SKM-1 treated with dmso at 0.1 percent for 144 hours (cell line): Measurements from ENCODE around the gene NAA50.

ENCODE experiments used
- DNase-seq: peaks from one replicate; lab custom pipeline; 2025; ENCODE audit not compliant: unreplicated experiment; lab: John Stamatoyannopoulos, UW

The NAA50 gene

DNA sequence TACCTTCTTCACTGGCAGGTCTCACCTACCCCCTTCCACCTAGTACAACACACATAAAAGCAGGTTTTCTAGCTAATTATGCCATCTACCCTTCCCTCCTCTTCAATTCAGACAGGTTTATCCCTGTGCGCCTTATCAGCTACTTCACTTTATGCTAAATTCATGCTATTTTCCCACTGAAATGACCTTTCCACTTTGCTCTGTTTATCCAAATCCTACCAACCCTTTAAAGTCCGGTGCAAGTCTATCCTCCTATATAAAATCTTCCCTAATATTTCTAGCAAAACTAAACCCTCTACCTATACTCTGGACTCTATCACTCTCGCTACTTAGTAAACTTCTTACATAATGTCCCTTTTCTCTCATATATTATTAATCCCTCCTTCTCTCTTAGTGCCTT, 55.6 kb downstream of the NAA50 start:
- DNase-seq = no peak

DNA sequence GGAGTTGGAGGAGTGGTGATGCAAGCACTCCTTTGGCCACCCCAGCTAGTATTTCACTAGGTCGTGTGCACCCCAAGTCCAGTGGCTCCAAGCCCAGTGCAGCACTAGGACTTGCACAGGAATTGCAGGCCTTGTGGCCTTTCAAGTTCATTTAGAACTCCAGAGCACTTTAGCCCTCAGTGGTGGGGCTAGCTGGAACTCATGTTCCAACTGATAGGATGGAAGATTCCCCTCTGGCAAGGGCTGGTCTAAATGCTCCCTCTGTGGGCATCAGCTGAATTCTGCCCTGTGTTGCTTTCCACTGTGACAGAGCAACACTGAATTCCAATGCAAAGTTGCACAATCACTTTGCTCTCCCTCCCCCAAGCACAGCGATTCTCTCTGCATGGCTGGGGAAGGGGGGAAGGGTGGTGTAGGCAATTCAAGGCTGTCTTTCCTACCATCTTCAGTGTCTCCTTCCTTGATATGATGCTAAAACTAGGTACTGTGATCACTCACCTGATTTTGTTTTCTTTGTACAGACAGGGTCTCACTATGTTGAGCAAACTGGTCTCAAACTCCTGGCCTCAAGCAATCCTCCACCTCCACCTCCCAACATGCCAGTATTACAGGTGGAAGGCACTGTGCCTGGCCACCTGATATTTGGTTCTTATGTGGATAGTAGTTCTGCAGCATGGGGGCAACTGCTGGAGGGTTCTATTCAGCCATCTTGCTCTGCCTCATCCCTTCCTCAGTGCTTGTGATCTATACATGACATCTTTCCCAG, 59.9 kb downstream of the NAA50 start:
- DNase-seq = peak; percentile 31

DNA sequence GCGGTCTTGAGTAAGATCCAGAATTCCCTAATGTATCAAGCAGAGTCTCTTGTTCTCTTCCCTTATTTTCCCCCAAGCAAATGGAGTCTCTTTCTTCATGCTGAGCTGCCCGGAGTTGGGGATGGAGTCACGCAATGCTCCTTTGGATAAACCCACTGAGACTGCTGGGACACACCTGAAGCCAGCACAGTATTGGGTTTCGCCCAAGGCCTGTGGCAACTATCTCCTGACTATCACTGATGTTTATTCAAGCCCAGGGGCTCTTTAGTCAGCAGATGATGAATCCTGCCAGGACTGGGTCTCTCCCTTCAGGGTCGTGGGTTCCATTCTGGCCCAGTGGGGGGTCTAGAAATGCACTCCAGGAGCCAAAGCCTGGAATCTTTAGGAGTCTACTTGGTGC, 60.9 kb downstream of the NAA50 start:
- DNase-seq = no peak

- peak; percentile 35 for DNase-seq
Measured at GRCh38 chr3:113684271-113684819, 61.7 kb downstream of the NAA50 start.

DNA sequence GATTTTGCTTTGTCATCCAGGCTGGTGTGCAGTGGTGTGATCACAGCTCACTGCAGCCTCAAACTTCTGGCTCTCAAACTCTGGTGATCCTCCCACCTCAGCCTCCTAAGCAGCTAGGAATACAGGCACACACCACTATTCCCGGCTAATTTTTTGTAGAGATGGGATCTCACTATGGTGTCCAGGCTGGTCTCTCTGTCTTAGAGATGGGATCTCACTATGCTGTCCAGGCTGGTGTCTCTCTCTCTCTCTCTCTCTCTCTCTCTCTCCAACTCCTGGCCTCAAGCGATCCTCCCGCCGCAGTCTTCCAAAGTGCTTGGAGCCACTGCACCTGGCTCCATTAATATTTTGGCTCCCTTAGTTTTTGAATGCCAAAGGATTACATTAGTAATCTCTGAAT, 67.3 kb downstream of the NAA50 start:
- no peak for DNase-seq

DNA sequence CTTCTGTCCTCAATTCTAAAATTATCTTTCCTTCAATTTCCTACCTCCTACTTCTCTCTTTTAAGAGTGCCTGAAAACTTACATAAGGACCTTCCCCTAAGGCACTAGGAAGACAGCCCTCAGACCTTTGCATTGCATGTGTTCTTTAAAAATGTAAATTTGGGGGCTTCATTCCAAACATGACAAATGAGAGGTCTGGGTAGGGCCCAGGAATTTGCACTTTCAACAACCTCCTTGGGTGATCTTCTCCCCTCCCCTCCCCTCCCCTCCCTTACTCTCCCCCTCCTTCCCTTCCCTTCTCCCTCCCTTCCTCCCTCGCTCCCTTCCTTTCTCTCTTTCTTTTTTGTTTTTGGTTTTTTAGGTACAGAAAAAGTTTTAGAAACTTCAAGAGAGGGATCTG, 68.3 kb downstream of the NAA50 start:
- no peak for DNase-seq

DNA sequence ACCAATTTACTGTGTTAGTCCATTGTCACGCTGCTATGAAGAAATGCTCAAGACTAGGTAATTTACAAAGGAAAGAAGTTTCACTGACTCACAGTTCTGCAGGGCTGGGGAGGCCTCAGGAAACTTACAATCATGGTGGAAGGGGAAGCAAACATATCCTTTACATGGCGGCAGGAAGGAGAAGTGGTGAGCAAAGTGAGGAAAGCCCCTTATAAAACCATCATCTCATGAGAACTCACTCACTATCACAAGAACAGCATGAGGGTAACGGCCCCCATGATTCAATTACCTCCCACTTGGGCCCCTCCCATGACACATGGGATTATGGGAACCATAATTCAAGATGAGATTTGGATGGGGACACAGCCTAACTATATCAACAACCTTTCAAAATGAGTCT, 69.8 kb downstream of the NAA50 start:
- no peak for DNase-seq

GRCh38 chr3:113673593-113673992, 72.5 kb downstream of the NAA50 start:
- DNase-seq = no peak

GRCh38 chr3:113668015-113668414, 78.0 kb downstream of the NAA50 start:
- DNase-seq = no peak
